ACC112 (cell line): Measurements from ENCODE around the gene THAP9.

Experiments used
- H2AFZ ChIP-seq: fragments of 200-600 bp; sonication (generic); one replicate; pipeline ENCODE4 v1.6.0; 2017; ENCODE audit warnings: antibody characterized with exemption, low read length; ENCODE audit not compliant: unreplicated experiment
- H3K27ac ChIP-seq: fragments of 200-600 bp; sonication (generic); 2 replicates; pipeline ENCODE4 v1.5.1; 2014; ENCODE audit warnings: low read depth, mild to moderate bottlenecking, antibody characterized with exemption, low read length, moderate library complexity
- H3K27me3 ChIP-seq: fragments of 200-600 bp; sonication (generic); 2 replicates; pipeline ENCODE4 v1.6.1; 2014; ENCODE audit warnings: mild to moderate bottlenecking, antibody characterized with exemption, low read length, moderate library complexity, mixed read lengths; ENCODE audit not compliant: insufficient read depth
- H3K36me3 ChIP-seq: fragments of 200-600 bp; sonication (generic); 2 replicates; pipeline ENCODE4 v1.6.1; 2016; ENCODE audit warnings: mild to moderate bottlenecking, antibody characterized with exemption, low read length, moderate library complexity, mixed read lengths; ENCODE audit not compliant: insufficient read depth
- H3K4me1 ChIP-seq: fragments of 200-600 bp; sonication (generic); one replicate; pipeline ENCODE4 v1.6.1; 2016; ENCODE audit warnings: low read length, mixed read lengths; ENCODE audit not compliant: insufficient read depth, unreplicated experiment, control insufficient read depth
- H3K4me3 ChIP-seq: fragments of 200-600 bp; sonication (generic); 2 replicates; pipeline ENCODE4 v1.5.1; 2014; ENCODE audit warnings: mild to moderate bottlenecking, low read depth, low read length
- H3K79me2 ChIP-seq: fragments of 200-600 bp; sonication (generic); one replicate; pipeline ENCODE4 v1.6.0; 2016; ENCODE audit warnings: low read length; ENCODE audit not compliant: control insufficient read depth, unreplicated experiment, insufficient read depth

THAP9 gene

GRCh38 chr4:82896755-82897154 is 3.8 kb upstream of the THAP9 start:
- no peaks in the 10 kb centered on the region for H3K27me3 ChIP-seq
- peak overlapping the region; percentile 89; the same call in 1 of the 2 replicates for H3K4me3 ChIP-seq
- H3K79me2 ChIP-seq, result peaks cover 74% of the 10 kb centered on the region
- no peak overlapping the region for H2AFZ ChIP-seq
- no peak overlapping the region for H3K27ac ChIP-seq
- H3K4me1 ChIP-seq, result peaks cover 41% of the 10 kb centered on the region
- peaks cover 42% of the 10 kb centered on the region for H3K36me3 ChIP-seq

- H3K4me1 ChIP-seq, result peaks cover 23% of the 10 kb centered on the region
- H2AFZ ChIP-seq, result no peak overlapping the region
- peak overlapping the region; percentile 89 for H3K4me3 ChIP-seq
- H3K27ac ChIP-seq, result peak overlapping the region; percentile 99
- no peaks in the 10 kb centered on the region for H3K27me3 ChIP-seq
- peaks cover 38% of the 10 kb centered on the region for H3K36me3 ChIP-seq
- peaks cover 76% of the 10 kb centered on the region for H3K79me2 ChIP-seq
Observed at GRCh38 chr4:82898322-82899243, 2.0 kb upstream of the THAP9 start.

GRCh38 chr4:82899374-82900065 is 1.0 kb upstream of the THAP9 start:
- peaks cover 30% of the 10 kb centered on the region for H3K36me3 ChIP-seq
- peaks cover 16% of the 10 kb centered on the region for H3K4me1 ChIP-seq
- H3K79me2 ChIP-seq, result peaks cover 68% of the 10 kb centered on the region
- no peaks in the 10 kb centered on the region for H3K27me3 ChIP-seq
- H3K4me3 ChIP-seq, result peak overlapping the region; percentile 89
- no peak overlapping the region for H2AFZ ChIP-seq
- H3K27ac ChIP-seq, result peak overlapping the region; percentile 99

- H3K27ac ChIP-seq, result peak overlapping the region; percentile 99
- peak overlapping the region; percentile 89 for H3K4me3 ChIP-seq
- peaks cover 24% of the 10 kb centered on the region for H3K36me3 ChIP-seq
- H2AFZ ChIP-seq, result no peak overlapping the region
- peaks cover 16% of the 10 kb centered on the region for H3K4me1 ChIP-seq
- H3K79me2 ChIP-seq, result peaks cover 63% of the 10 kb centered on the region
- no peaks in the 10 kb centered on the region for H3K27me3 ChIP-seq
Observed at GRCh38 chr4:82900066-82900410, 497 bp upstream of the THAP9 start.

GRCh38 chr4:82901183-82901718 is 716 bp downstream of the THAP9 start:
- Histone ChIP-seq H3K36me3 (peaks cover 17% of the 10 kb centered on the region), H2AFZ (peak overlapping the region; percentile 0), H3K27me3 (no peaks in the 10 kb centered on the region), H3K4me1 (peaks cover 24% of the 10 kb centered on the region), H3K4me3 (peak overlapping the region; percentile 89), H3K79me2 (peaks cover 52% of the 10 kb centered on the region), H3K27ac (peak overlapping the region; percentile 99)

DNA sequence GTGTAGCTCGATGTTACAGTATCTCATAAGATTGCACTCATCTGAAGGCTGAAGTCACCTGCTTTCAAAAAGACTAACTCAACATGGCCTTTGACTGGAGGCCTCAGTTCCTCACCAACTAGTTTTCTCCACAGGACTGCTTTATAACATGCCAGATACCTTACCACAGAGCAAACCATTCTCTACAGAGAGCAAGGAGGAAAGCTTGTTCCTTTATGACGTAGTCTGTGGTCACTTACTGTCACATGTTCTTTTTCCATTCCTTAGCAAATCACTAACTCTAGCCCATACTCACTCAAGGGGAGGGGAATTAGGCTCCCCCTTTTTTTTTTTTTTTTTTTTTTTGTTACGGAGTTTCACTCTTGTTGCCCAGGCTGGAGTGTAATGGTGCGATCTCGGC is 3.2 kb downstream of the THAP9 start:
- H3K27me3 ChIP-seq, result no peaks in the 10 kb centered on the region
- peaks cover 13% of the 10 kb centered on the region for H3K4me1 ChIP-seq
- peaks cover 27% of the 10 kb centered on the region for H3K79me2 ChIP-seq
- H2AFZ ChIP-seq, result no peak overlapping the region
- H3K36me3 ChIP-seq, result no peaks in the 10 kb centered on the region
- H3K4me3 ChIP-seq, result no peak overlapping the region
- H3K27ac ChIP-seq, result no peak overlapping the region

GRCh38 chr4:82905205-82905604 is 4.7 kb downstream of the THAP9 start:
- Histone ChIP-seq H2AFZ (peak overlapping the region; percentile 7), H3K4me3 (peak overlapping the region; percentile 57), H3K27ac (peak overlapping the region; percentile 64), H3K4me1 (peaks cover 13% of the 10 kb centered on the region), H3K79me2 (peaks cover 12% of the 10 kb centered on the region), H3K27me3 (no peaks in the 10 kb centered on the region), H3K36me3 (no peaks in the 10 kb centered on the region)

GRCh38 chr4:82906469-82906868 is 5.9 kb downstream of the THAP9 start:
- no peaks in the 10 kb centered on the region for H3K36me3 ChIP-seq
- H3K4me3 ChIP-seq, result no peak overlapping the region
- no peak overlapping the region for H3K27ac ChIP-seq
- H2AFZ ChIP-seq, result no peak overlapping the region
- H3K4me1 ChIP-seq, result peaks cover 13% of the 10 kb centered on the region
- peaks cover 12% of the 10 kb centered on the region for H3K79me2 ChIP-seq
- H3K27me3 ChIP-seq, result no peaks in the 10 kb centered on the region

- H2AFZ ChIP-seq, result no peak overlapping the region
- H3K79me2 ChIP-seq, result no peaks in the 10 kb centered on the region
- H3K4me1 ChIP-seq, result peaks cover 17% of the 10 kb centered on the region
- H3K36me3 ChIP-seq, result no peaks in the 10 kb centered on the region
- H3K4me3 ChIP-seq, result no peak overlapping the region
- H3K27ac ChIP-seq, result no peak overlapping the region
- no peaks in the 10 kb centered on the region for H3K27me3 ChIP-seq
Observed at GRCh38 chr4:82909326-82909725, 8.8 kb downstream of the THAP9 start.

DNA sequence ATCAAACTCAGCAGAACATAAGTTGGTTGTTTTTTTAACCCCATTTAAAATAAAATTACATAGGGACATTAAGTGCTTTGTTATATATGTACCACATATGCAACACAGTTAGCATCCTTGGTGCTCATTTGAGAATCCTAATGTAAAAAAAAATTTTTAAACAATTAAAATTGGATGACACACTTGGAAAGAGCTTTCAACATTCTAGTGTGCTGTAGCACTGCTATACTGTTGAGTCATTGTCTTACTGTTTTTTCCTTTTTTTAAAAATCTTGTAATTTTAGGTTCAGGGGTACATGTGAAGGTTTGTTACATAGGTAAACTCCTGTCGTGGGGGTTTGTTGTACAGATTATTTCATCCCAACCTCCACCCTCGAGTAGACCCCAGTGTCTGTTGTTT is 12.8 kb downstream of the THAP9 start:
- no peaks in the 10 kb centered on the region for H3K79me2 ChIP-seq
- H3K4me3 ChIP-seq, result no peak overlapping the region
- H2AFZ ChIP-seq, result no peak overlapping the region
- peaks cover 9% of the 10 kb centered on the region; the same call in 1 of the 2 replicates for H3K36me3 ChIP-seq
- H3K27me3 ChIP-seq, result no peaks in the 10 kb centered on the region
- peaks cover 5% of the 10 kb centered on the region for H3K4me1 ChIP-seq
- H3K27ac ChIP-seq, result no peak overlapping the region
